GM23338 (cell line): ENCODE data around the gene NEXMIF.

Experiments
- CREB1 ChIP-seq: fragments of 250-450 bp; sonication (Bioruptor Pico); IDR thresholded peaks from 2 replicates; pipeline ENCODE4 v1.5.0; 2020; ENCODE audit warnings: low read depth, mild to moderate bottlenecking, moderate library complexity
- EZH2 ChIP-seq: fragments of 200-600 bp; sonication (generic); IDR thresholded peaks from one replicate; pipeline ENCODE4 v1.8.0; 2017; ENCODE audit warnings: antibody characterized with exemption, mild to moderate bottlenecking, low read depth; ENCODE audit not compliant: unreplicated experiment
- EZH2phosphoT487 ChIP-seq: fragments of 200-600 bp; sonication (generic); IDR thresholded peaks from one replicate; pipeline ENCODE4 v1.8.1; 2018; ENCODE audit warnings: antibody characterized with exemption; ENCODE audit not compliant: unreplicated experiment
- JUNB ChIP-seq: IDR thresholded peaks from one replicate; pipeline ENCODE4 v1.6.1; 2016; ENCODE audit warnings: antibody characterized with exemption; ENCODE audit not compliant: unreplicated experiment
- NANOG ChIP-seq: IDR thresholded peaks from 2 replicates; pipeline ENCODE4 v1.6.1; 2016; ENCODE audit warnings: antibody characterized with exemption, borderline replicate concordance
- POLR2AphosphoS5 ChIP-seq: IDR thresholded peaks from 2 replicates; pipeline ENCODE4 v1.6.1; 2016; ENCODE audit warnings: antibody characterized with exemption, low read depth
- STAT1 ChIP-seq: IDR thresholded peaks from one replicate; pipeline ENCODE4 v1.6.1; 2016; ENCODE audit warnings: antibody characterized with exemption; ENCODE audit not compliant: unreplicated experiment
- ZNF331 ChIP-seq: fragments of 250-450 bp; sonication (Bioruptor Pico); IDR thresholded peaks from 2 replicates; pipeline ENCODE4 v1.5.0; 2020; ENCODE audit warnings: low read depth, mild to moderate bottlenecking, moderate library complexity
- TF ChIP-seq, protein P1 (sequence below), 2 experiments: fragments of 200-600 bp in 1 of 2; sonication (generic) in 1 of 2; conservative IDR thresholded peaks; 2 replicates each; pipeline versions ENCODE4 v1.5.1 to v1.6.1; 2016 to 2017; ENCODE audit warnings: antibody characterized with exemption in 2 of 2, low read depth in 2 of 2, mild to moderate bottlenecking in 2 of 2, moderate library complexity in 1 of 2
- TF ChIP-seq, protein P2 (sequence below): IDR thresholded peaks from one replicate; pipeline ENCODE4 v1.6.1; 2018; ENCODE audit warnings: antibody characterized with exemption; ENCODE audit not compliant: unreplicated experiment
- TF ChIP-seq, protein P3 (sequence below): fragments of 250-450 bp; sonication (Bioruptor Pico); IDR thresholded peaks from 2 replicates; pipeline ENCODE4 v1.5.0; 2020; ENCODE audit warnings: mild to moderate bottlenecking, moderate library complexity

DNA sequence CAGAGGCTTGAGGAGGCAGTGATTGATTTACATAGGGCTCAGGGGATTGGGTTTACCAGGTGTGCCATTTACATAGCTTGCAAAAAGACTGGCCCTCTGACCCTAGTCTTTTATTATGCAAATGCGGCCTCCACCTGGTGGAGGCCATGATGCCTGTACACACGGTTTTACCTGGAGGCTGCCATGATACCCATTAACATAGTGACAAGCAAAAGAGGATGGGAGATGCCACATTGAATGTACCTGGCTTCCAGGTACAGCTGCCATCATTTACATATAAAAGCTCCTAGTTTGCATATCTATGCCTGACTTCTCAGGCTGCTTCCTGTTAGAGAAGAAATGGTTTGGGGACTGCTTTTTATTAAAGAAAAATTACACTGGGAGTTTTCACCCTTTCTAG lies 72.0 kb downstream of the NEXMIF start:
- TF ChIP-seq, protein P1, sequence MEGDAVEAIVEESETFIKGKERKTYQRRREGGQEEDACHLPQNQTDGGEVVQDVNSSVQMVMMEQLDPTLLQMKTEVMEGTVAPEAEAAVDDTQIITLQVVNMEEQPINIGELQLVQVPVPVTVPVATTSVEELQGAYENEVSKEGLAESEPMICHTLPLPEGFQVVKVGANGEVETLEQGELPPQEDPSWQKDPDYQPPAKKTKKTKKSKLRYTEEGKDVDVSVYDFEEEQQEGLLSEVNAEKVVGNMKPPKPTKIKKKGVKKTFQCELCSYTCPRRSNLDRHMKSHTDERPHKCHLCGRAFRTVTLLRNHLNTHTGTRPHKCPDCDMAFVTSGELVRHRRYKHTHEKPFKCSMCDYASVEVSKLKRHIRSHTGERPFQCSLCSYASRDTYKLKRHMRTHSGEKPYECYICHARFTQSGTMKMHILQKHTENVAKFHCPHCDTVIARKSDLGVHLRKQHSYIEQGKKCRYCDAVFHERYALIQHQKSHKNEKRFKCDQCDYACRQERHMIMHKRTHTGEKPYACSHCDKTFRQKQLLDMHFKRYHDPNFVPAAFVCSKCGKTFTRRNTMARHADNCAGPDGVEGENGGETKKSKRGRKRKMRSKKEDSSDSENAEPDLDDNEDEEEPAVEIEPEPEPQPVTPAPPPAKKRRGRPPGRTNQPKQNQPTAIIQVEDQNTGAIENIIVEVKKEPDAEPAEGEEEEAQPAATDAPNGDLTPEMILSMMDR (conservative IDR thresholded peaks at IDR 0.05; ENCODE audit: low read depth in 2 of 2): no peak
- TF ChIP-seq EZH2 (no peak), POLR2AphosphoS5 (no peak), ZNF331 (CRISPR knock-in tag) (no peak), CREB1 (CRISPR knock-in tag) (no peak), EZH2phosphoT487 (no peak), STAT1 (no peak), NANOG (no peak), JUNB (no peak)
- TF ChIP-seq, protein P2, sequence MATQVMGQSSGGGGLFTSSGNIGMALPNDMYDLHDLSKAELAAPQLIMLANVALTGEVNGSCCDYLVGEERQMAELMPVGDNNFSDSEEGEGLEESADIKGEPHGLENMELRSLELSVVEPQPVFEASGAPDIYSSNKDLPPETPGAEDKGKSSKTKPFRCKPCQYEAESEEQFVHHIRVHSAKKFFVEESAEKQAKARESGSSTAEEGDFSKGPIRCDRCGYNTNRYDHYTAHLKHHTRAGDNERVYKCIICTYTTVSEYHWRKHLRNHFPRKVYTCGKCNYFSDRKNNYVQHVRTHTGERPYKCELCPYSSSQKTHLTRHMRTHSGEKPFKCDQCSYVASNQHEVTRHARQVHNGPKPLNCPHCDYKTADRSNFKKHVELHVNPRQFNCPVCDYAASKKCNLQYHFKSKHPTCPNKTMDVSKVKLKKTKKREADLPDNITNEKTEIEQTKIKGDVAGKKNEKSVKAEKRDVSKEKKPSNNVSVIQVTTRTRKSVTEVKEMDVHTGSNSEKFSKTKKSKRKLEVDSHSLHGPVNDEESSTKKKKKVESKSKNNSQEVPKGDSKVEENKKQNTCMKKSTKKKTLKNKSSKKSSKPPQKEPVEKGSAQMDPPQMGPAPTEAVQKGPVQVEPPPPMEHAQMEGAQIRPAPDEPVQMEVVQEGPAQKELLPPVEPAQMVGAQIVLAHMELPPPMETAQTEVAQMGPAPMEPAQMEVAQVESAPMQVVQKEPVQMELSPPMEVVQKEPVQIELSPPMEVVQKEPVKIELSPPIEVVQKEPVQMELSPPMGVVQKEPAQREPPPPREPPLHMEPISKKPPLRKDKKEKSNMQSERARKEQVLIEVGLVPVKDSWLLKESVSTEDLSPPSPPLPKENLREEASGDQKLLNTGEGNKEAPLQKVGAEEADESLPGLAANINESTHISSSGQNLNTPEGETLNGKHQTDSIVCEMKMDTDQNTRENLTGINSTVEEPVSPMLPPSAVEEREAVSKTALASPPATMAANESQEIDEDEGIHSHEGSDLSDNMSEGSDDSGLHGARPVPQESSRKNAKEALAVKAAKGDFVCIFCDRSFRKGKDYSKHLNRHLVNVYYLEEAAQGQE: no peak
- TF ChIP-seq, protein P3, sequence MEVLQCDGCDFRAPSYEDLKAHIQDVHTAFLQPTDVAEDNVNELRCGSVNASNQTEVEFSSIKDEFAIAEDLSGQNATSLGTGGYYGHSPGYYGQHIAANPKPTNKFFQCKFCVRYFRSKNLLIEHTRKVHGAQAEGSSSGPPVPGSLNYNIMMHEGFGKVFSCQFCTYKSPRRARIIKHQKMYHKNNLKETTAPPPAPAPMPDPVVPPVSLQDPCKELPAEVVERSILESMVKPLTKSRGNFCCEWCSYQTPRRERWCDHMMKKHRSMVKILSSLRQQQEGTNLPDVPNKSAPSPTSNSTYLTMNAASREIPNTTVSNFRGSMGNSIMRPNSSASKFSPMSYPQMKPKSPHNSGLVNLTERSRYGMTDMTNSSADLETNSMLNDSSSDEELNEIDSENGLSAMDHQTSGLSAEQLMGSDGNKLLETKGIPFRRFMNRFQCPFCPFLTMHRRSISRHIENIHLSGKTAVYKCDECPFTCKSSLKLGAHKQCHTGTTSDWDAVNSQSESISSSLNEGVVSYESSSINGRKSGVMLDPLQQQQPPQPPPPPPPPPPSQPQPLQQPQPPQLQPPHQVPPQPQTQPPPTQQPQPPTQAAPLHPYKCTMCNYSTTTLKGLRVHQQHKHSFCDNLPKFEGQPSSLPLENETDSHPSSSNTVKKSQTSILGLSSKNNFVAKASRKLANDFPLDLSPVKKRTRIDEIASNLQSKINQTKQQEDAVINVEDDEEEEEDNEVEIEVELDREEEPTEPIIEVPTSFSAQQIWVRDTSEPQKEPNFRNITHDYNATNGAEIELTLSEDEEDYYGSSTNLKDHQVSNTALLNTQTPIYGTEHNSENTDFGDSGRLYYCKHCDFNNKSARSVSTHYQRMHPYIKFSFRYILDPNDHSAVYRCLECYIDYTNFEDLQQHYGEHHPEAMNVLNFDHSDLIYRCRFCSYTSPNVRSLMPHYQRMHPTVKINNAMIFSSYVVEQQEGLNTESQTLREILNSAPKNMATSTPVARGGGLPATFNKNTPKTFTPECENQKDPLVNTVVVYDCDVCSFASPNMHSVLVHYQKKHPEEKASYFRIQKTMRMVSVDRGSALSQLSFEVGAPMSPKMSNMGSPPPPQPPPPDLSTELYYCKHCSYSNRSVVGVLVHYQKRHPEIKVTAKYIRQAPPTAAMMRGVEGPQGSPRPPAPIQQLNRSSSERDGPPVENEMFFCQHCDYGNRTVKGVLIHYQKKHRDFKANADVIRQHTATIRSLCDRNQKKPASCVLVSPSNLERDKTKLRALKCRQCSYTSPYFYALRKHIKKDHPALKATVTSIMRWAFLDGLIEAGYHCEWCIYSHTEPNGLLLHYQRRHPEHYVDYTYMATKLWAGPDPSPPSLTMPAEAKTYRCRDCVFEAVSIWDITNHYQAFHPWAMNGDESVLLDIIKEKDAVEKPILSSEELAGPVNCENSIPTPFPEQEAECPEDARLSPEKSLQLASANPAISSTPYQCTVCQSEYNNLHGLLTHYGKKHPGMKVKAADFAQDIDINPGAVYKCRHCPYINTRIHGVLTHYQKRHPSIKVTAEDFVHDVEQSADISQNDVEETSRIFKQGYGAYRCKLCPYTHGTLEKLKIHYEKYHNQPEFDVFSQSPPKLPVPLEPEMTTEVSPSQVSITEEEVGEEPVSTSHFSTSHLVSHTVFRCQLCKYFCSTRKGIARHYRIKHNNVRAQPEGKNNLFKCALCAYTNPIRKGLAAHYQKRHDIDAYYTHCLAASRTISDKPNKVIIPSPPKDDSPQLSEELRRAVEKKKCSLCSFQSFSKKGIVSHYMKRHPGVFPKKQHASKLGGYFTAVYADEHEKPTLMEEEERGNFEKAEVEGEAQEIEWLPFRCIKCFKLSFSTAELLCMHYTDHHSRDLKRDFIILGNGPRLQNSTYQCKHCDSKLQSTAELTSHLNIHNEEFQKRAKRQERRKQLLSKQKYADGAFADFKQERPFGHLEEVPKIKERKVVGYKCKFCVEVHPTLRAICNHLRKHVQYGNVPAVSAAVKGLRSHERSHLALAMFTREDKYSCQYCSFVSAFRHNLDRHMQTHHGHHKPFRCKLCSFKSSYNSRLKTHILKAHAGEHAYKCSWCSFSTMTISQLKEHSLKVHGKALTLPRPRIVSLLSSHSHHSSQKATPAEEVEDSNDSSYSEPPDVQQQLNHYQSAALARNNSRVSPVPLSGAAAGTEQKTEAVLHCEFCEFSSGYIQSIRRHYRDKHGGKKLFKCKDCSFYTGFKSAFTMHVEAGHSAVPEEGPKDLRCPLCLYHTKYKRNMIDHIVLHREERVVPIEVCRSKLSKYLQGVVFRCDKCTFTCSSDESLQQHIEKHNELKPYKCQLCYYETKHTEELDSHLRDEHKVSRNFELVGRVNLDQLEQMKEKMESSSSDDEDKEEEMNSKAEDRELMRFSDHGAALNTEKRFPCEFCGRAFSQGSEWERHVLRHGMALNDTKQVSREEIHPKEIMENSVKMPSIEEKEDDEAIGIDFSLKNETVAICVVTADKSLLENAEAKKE (CRISPR knock-in tag): no peak
